Liver (tissue), 9 donors: ENCODE results near the gene SERPINA3. TPM values are rescaled to one million over a fixed set of nuclear protein-coding genes. Genes with fewer than 3 reads are reported as not detected.

Experiments used
- DNase-seq: peaks from one replicate; pipeline ENCODE4 v3.0.0-alpha.2; 2017; ENCODE audit warnings: low spot score
- H3K27ac ChIP-seq, 2 donors: one replicate each; pipeline ENCODE4 v1.7.0; 2013; ENCODE audit warnings: inconsistent platforms in 2 of 2, low read length in 2 of 2, control low read depth in 1 of 2, low read depth in 1 of 2, mild to moderate bottlenecking in 1 of 2
- H3K27me3 ChIP-seq, 4 donors: one replicate each; pipeline versions ENCODE4 v1.6.1 to v1.7.0; 2013; ENCODE audit warnings: low read length in 3 of 4, inconsistent platforms in 1 of 4, mild to moderate bottlenecking in 1 of 4, moderate library complexity in 1 of 4; ENCODE audit not compliant: control insufficient read depth in 4 of 4, insufficient read depth in 4 of 4
- H3K36me3 ChIP-seq, 4 donors: one replicate each; pipeline versions ENCODE4 v1.6.1 to v1.7.0; 2013; ENCODE audit warnings: low read length in 3 of 4, mild to moderate bottlenecking in 3 of 4, low read depth in 1 of 4, moderate library complexity in 1 of 4; ENCODE audit not compliant: control insufficient read depth in 4 of 4, insufficient read depth in 3 of 4
- H3K4me1 ChIP-seq, 4 donors: one replicate each; pipeline versions ENCODE4 v1.6.1 to v1.7.0; 2013; ENCODE audit warnings: low read length in 3 of 4, mild to moderate bottlenecking in 3 of 4, moderate library complexity in 1 of 4; ENCODE audit not compliant: control insufficient read depth in 4 of 4, insufficient read depth in 4 of 4
- H3K4me3 ChIP-seq, 3 donors: one replicate each; pipeline versions ENCODE4 v1.6.1 to v1.7.0; 2013; ENCODE audit warnings: low read length in 3 of 3, control low read depth in 1 of 3, low read depth in 1 of 3, mild to moderate bottlenecking in 1 of 3
- H3K9ac ChIP-seq, 2 donors: one replicate each; pipeline ENCODE4 v1.7.0; 2013; ENCODE audit warnings: low read length in 2 of 2, mild to moderate bottlenecking in 2 of 2, moderate library complexity in 2 of 2, control low read depth in 1 of 2, low read depth in 1 of 2
- H3K9me3 ChIP-seq, 4 donors: one replicate each; pipeline versions ENCODE4 v1.6.1 to v1.7.0; 2013; ENCODE audit warnings: low read length in 3 of 4; ENCODE audit not compliant: control insufficient read depth in 4 of 4
- EGR1 ChIP-seq, 2 donors: IDR thresholded peaks; 2 replicates each; pipeline ENCODE4 v1.6.1; 2016 to 2018; ENCODE audit warnings: antibody characterized with exemption in 2 of 2, low read depth in 2 of 2
- FOXA1 ChIP-seq: IDR thresholded peaks from 2 replicates; pipeline ENCODE4 v1.6.1; 2016; ENCODE audit warnings: antibody characterized with exemption
- FOXA2 ChIP-seq: IDR thresholded peaks from 2 replicates; pipeline ENCODE4 v1.6.1; 2016; ENCODE audit warnings: antibody characterized with exemption
- GABPA ChIP-seq, 2 donors: IDR thresholded peaks in 1 of 2; conservative IDR thresholded peaks in 1 of 2; 2 replicates each; pipeline ENCODE4 v1.6.1; 2016; ENCODE audit warnings: antibody characterized with exemption in 2 of 2, mild to moderate bottlenecking in 1 of 2, moderate library complexity in 1 of 2
- HNF4A ChIP-seq, 2 donors: conservative IDR thresholded peaks; 2 replicates each; pipeline ENCODE4 v1.6.1; 2016; ENCODE audit warnings: antibody characterized with exemption in 2 of 2, mild to moderate bottlenecking in 2 of 2
- HNF4G ChIP-seq: IDR thresholded peaks from 2 replicates; pipeline ENCODE4 v1.6.1; 2016; ENCODE audit warnings: antibody characterized with exemption
- JUND ChIP-seq, 2 donors: IDR thresholded peaks; 2 replicates each; pipeline ENCODE4 v1.6.1; 2016; ENCODE audit warnings: antibody characterized with exemption in 2 of 2
- NR2F2 ChIP-seq: IDR thresholded peaks from 2 replicates; pipeline ENCODE4 v1.6.1; 2016; ENCODE audit warnings: antibody characterized with exemption
- RAD21 ChIP-seq, 2 donors: IDR thresholded peaks; 2 replicates each; pipeline ENCODE4 v1.6.1; 2016; ENCODE audit warnings: antibody characterized with exemption in 2 of 2, mild to moderate bottlenecking in 2 of 2
- RXRA ChIP-seq, 2 donors: IDR thresholded peaks; 2 replicates each; pipeline ENCODE4 v1.6.1; 2017 to 2018; ENCODE audit warnings: antibody characterized with exemption in 2 of 2, mild to moderate bottlenecking in 1 of 2
- SP1 ChIP-seq: IDR thresholded peaks from 2 replicates; pipeline ENCODE4 v1.6.1; 2018; ENCODE audit warnings: antibody characterized with exemption, mild to moderate bottlenecking
- TAF1 ChIP-seq: conservative IDR thresholded peaks from 2 replicates; pipeline ENCODE4 v1.6.1; 2016; ENCODE audit warnings: antibody characterized with exemption, mild to moderate bottlenecking
- YY1 ChIP-seq: IDR thresholded peaks from 2 replicates; pipeline ENCODE4 v1.6.1; 2016; ENCODE audit warnings: antibody characterized with exemption, mild to moderate bottlenecking
- WGBS: extraction: QIAGEN DNeasy Blood & Tissue Kit; methylation state at CpG from one replicate; pipeline ENCODE4 v1.1.7; 2013; 5-methylcytosine and 5-hydroxymethylcytosine counted together
- polyA plus RNA-seq, 2 donors: library from polyadenylated mRNA; stranded (reverse) in 1 of 2; unstranded in 1 of 2; fragments of 200-250 nt in 1 of 2; fragments of >200 nt in 1 of 2; fragmentation: Nextera tagmentation in 1 of 2; extraction: Ambion mirVana in 1 of 2; gene quantifications; one replicate each; pipeline versions ENCODE4 v1.2.1 to v1.2.3, GENCODE V29; 2013 to 2015
- total RNA-seq, 2 donors: library from RNA; depleted of rRNA; stranded (reverse); fragments of >200 nt; gene quantifications; one replicate each; pipeline ENCODE4 v1.2.3, GENCODE V29; 2014
- TF ChIP-seq, protein P1 (sequence below): IDR thresholded peaks from 2 replicates; pipeline ENCODE4 v1.6.1; 2016; ENCODE audit warnings: antibody characterized with exemption
- TF ChIP-seq, protein P2 (sequence below): IDR thresholded peaks from 2 replicates; pipeline ENCODE4 v1.6.1; 2016; ENCODE audit warnings: antibody characterized with exemption, mild to moderate bottlenecking
- TF ChIP-seq, protein P3 (sequence below): IDR thresholded peaks from 2 replicates; pipeline ENCODE4 v1.6.1; 2016; ENCODE audit warnings: antibody characterized with exemption
- TF ChIP-seq, protein P4 (sequence below): fragments of 150-350 bp; IDR thresholded peaks from 2 replicates; pipeline ENCODE4 v1.5.1; 2017; ENCODE audit warnings: improper control_type of control experiment, low read depth, low read length; ENCODE audit not compliant: missing input control
- TF ChIP-seq, protein P5 (sequence below): IDR thresholded peaks from 2 replicates; pipeline ENCODE4 v1.6.1; 2016; ENCODE audit warnings: antibody characterized with exemption
- donor health status: healthy.
- donor health status: healthy.
- donor health status: healthy.
- donor health status: healthy.
- donor health status: healthy.

The SERPINA3 gene
- total and polyA plus RNA-seq, 4 donors = 2,087 to 17,984 (median 13,009) TPM

DNA sequence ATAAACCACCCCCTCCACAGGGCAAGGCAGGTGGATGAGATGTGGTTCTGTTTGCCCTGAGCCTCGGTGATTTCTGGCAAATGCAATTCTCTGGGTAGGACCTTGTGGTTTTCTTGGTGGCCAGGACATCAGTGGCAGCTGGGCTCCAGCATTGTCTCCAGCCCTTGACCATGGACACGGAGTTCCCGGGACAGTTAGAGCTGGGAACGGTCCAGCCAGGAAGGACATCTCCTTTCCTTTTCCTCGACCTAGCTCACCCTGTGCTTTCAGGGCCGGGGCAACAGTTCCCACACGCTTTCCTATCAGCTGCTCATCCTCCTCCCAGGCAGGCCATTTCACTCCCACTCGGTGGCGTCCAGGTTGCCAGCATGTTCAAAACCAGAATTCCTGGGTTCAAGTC, 41.8 kb upstream of the SERPINA3 start:
- H3K9me3 ChIP-seq = no peaks in the 10 kb centered on the region
- 75% methylated on average over 9 of the region's 9 CpGs for whole genome bisulfite sequencing
- H3K36me3 ChIP-seq = peaks cover 0 to 25% (median 11%) of the 10 kb centered on the region in 4 donors
- no peak overlapping the region for H3K4me3 ChIP-seq
- TF ChIP-seq EGR1 (IDR thresholded peaks at IDR 0.05; ENCODE audit: low read depth in 2 of 2) = no peak
- no peak for TF ChIP-seq TAF1
- TF ChIP-seq, protein P1, sequence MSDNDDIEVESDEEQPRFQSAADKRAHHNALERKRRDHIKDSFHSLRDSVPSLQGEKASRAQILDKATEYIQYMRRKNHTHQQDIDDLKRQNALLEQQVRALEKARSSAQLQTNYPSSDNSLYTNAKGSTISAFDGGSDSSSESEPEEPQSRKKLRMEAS = no peak
- TF ChIP-seq, protein P2, sequence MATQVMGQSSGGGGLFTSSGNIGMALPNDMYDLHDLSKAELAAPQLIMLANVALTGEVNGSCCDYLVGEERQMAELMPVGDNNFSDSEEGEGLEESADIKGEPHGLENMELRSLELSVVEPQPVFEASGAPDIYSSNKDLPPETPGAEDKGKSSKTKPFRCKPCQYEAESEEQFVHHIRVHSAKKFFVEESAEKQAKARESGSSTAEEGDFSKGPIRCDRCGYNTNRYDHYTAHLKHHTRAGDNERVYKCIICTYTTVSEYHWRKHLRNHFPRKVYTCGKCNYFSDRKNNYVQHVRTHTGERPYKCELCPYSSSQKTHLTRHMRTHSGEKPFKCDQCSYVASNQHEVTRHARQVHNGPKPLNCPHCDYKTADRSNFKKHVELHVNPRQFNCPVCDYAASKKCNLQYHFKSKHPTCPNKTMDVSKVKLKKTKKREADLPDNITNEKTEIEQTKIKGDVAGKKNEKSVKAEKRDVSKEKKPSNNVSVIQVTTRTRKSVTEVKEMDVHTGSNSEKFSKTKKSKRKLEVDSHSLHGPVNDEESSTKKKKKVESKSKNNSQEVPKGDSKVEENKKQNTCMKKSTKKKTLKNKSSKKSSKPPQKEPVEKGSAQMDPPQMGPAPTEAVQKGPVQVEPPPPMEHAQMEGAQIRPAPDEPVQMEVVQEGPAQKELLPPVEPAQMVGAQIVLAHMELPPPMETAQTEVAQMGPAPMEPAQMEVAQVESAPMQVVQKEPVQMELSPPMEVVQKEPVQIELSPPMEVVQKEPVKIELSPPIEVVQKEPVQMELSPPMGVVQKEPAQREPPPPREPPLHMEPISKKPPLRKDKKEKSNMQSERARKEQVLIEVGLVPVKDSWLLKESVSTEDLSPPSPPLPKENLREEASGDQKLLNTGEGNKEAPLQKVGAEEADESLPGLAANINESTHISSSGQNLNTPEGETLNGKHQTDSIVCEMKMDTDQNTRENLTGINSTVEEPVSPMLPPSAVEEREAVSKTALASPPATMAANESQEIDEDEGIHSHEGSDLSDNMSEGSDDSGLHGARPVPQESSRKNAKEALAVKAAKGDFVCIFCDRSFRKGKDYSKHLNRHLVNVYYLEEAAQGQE = no peak
- TF ChIP-seq RXRA (IDR thresholded peaks at IDR 0.05) = no peak
- TF ChIP-seq YY1 = no peak
- TF ChIP-seq, protein P3, sequence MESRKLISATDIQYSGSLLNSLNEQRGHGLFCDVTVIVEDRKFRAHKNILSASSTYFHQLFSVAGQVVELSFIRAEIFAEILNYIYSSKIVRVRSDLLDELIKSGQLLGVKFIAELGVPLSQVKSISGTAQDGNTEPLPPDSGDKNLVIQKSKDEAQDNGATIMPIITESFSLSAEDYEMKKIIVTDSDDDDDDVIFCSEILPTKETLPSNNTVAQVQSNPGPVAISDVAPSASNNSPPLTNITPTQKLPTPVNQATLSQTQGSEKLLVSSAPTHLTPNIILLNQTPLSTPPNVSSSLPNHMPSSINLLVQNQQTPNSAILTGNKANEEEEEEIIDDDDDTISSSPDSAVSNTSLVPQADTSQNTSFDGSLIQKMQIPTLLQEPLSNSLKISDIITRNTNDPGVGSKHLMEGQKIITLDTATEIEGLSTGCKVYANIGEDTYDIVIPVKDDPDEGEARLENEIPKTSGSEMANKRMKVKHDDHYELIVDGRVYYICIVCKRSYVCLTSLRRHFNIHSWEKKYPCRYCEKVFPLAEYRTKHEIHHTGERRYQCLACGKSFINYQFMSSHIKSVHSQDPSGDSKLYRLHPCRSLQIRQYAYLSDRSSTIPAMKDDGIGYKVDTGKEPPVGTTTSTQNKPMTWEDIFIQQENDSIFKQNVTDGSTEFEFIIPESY = no peak
- no peak for TF ChIP-seq JUND (IDR thresholded peaks at IDR 0.05)
- no peak for TF ChIP-seq HNF4G
- TF ChIP-seq FOXA1 = no peak
- TF ChIP-seq NR2F2 = no peak
- TF ChIP-seq RAD21 (IDR thresholded peaks at IDR 0.05) = no peak
- TF ChIP-seq, protein P4, sequence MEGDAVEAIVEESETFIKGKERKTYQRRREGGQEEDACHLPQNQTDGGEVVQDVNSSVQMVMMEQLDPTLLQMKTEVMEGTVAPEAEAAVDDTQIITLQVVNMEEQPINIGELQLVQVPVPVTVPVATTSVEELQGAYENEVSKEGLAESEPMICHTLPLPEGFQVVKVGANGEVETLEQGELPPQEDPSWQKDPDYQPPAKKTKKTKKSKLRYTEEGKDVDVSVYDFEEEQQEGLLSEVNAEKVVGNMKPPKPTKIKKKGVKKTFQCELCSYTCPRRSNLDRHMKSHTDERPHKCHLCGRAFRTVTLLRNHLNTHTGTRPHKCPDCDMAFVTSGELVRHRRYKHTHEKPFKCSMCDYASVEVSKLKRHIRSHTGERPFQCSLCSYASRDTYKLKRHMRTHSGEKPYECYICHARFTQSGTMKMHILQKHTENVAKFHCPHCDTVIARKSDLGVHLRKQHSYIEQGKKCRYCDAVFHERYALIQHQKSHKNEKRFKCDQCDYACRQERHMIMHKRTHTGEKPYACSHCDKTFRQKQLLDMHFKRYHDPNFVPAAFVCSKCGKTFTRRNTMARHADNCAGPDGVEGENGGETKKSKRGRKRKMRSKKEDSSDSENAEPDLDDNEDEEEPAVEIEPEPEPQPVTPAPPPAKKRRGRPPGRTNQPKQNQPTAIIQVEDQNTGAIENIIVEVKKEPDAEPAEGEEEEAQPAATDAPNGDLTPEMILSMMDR = no peak
- no peak for TF ChIP-seq HNF4A (conservative IDR thresholded peaks at IDR 0.05)
- no peak for TF ChIP-seq GABPA (IDR thresholded peaks at IDR 0.05 in 1 of 2, conservative IDR thresholded peaks at IDR 0.05 in 1 of 2)
- no peak for TF ChIP-seq SP1
- no peak for TF ChIP-seq FOXA2
- TF ChIP-seq, protein P5, sequence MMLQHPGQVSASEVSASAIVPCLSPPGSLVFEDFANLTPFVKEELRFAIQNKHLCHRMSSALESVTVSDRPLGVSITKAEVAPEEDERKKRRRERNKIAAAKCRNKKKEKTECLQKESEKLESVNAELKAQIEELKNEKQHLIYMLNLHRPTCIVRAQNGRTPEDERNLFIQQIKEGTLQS = no peak
- no peak overlapping the region for H3K9ac ChIP-seq
- H3K27me3 ChIP-seq = no peaks in the 10 kb centered on the region
- H3K4me1 ChIP-seq = peaks cover 33 to 81% (median 66%) of the 10 kb centered on the region in 4 donors
- H3K27ac ChIP-seq = peak overlapping the region; percentile 60 to 76
- no peak for DNase-seq
